DND-41 (cell line): Measurements from ENCODE around the gene SLX1A.

Experiments used
- ATAC-seq: fragments of 200-7000 bp; cut with Tn5 transposase; 3 replicates; pipeline ENCODE4 v1.9.1; 2021; ENCODE audit warnings: low read depth; ENCODE audit not compliant: insufficient read depth
- DNase-seq: peaks from one replicate; pipeline ENCODE4 v3.0.0-alpha.2; 2020
- H2AFZ ChIP-seq: 2 replicates; pipeline ENCODE4 v1.6.0; 2012; ENCODE audit warnings: low read depth, low read length
- H3K27ac ChIP-seq: 2 replicates; pipeline ENCODE4 v1.5.1; 2012; ENCODE audit warnings: low read length, inconsistent platforms
- H3K27me3 ChIP-seq: fragments of 200-600 bp; sonication (generic); 2 replicates; pipeline ENCODE4 v1.6.0; 2012; ENCODE audit warnings: low read length, mild to moderate bottlenecking, inconsistent platforms; ENCODE audit not compliant: insufficient read depth, poor library complexity
- H3K36me3 ChIP-seq: 2 replicates; pipeline ENCODE4 v1.5.1; 2012; ENCODE audit warnings: low read length, inconsistent platforms; ENCODE audit not compliant: insufficient read depth
- H3K4me1 ChIP-seq: 2 replicates; pipeline ENCODE4 v1.5.1; 2012; ENCODE audit warnings: mild to moderate bottlenecking, low read length; ENCODE audit not compliant: insufficient read depth
- H3K4me2 ChIP-seq: 2 replicates; pipeline ENCODE4 v1.6.0; 2012; ENCODE audit warnings: mild to moderate bottlenecking, moderate library complexity, low read length, inconsistent platforms; ENCODE audit not compliant: insufficient read depth
- H3K4me3 ChIP-seq, 2 experiments: fragments of 200-600 bp in 1 of 2; shearing (Covaris generic) in 1 of 2; 2 replicates each; pipeline ENCODE4 v1.5.1; 2012 to 2016; ENCODE audit warnings: inconsistent platforms in 2 of 2, low read length in 2 of 2, mild to moderate bottlenecking in 2 of 2, low read depth in 1 of 2, moderate library complexity in 1 of 2
- H3K79me2 ChIP-seq: 2 replicates; pipeline ENCODE4 v1.6.0; 2012; ENCODE audit warnings: low read length, inconsistent platforms; ENCODE audit not compliant: insufficient read depth
- H3K9ac ChIP-seq: 2 replicates; pipeline ENCODE4 v1.6.0; 2012; ENCODE audit warnings: low read depth, mild to moderate bottlenecking, inconsistent platforms, low read length, moderate library complexity
- H3K9me3 ChIP-seq: 2 replicates; pipeline ENCODE4 v1.5.1; 2012; ENCODE audit warnings: low read length, moderate library complexity, mild to moderate bottlenecking, inconsistent platforms; ENCODE audit not compliant: insufficient read depth, severe bottlenecking
- H4K20me1 ChIP-seq: 2 replicates; pipeline ENCODE4 v1.6.0; 2012; ENCODE audit warnings: low read length; ENCODE audit not compliant: insufficient read depth
- EZH2 ChIP-seq: IDR thresholded peaks from 3 replicates; pipeline ENCODE4 v1.6.1; 2012; ENCODE audit warnings: borderline replicate concordance, low read depth, mild to moderate bottlenecking, moderate library complexity, low read length, inconsistent platforms; ENCODE audit not compliant: severe bottlenecking
- TF ChIP-seq, protein P1 (sequence below): IDR thresholded peaks from 2 replicates; pipeline ENCODE4 v1.5.1; 2012; ENCODE audit warnings: borderline replicate concordance, low read length, moderate library complexity, mild to moderate bottlenecking; ENCODE audit not compliant: poor library complexity, severe bottlenecking; ENCODE audit errors: extremely low read depth

The SLX1A gene

DNA sequence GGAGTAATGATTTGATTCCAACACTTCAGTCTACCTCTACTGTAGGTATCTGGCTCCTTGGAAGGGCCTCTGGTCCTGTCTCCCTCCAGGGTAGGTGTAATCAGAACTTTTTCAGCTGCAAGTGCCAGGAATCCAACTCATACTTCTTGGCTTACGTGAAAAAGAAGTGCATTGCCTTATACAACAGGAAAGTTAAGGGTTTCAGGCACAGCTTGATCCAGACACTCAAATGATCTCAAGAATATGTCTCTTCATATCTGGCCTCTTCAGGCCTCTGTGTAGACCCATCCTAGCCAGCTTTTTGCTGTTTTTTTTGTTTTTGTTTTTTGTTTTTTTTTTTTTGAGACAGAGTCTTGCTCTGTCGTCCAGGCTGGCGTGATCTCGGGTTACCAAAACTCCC, 14.5 kb upstream of the SLX1A start:
- H3K27ac ChIP-seq: no peak overlapping the region
- no peak overlapping the region for H2AFZ ChIP-seq
- peaks cover 2% of the 10 kb centered on the region; the same call in 1 of the 2 replicates for H3K36me3 ChIP-seq
- H3K27me3 ChIP-seq: no peaks in the 10 kb centered on the region
- ATAC-seq (no peak), DNase-seq (no peak)
- H3K79me2 ChIP-seq: peaks cover 8% of the 10 kb centered on the region
- no peak overlapping the region for H3K4me2 ChIP-seq
- no peak overlapping the region for H3K9ac ChIP-seq
- peaks cover 8% of the 10 kb centered on the region for H3K4me1 ChIP-seq
- peaks cover 3% of the 10 kb centered on the region for H4K20me1 ChIP-seq
- H3K9me3 ChIP-seq: no peaks in the 10 kb centered on the region
- TF ChIP-seq, protein P1, sequence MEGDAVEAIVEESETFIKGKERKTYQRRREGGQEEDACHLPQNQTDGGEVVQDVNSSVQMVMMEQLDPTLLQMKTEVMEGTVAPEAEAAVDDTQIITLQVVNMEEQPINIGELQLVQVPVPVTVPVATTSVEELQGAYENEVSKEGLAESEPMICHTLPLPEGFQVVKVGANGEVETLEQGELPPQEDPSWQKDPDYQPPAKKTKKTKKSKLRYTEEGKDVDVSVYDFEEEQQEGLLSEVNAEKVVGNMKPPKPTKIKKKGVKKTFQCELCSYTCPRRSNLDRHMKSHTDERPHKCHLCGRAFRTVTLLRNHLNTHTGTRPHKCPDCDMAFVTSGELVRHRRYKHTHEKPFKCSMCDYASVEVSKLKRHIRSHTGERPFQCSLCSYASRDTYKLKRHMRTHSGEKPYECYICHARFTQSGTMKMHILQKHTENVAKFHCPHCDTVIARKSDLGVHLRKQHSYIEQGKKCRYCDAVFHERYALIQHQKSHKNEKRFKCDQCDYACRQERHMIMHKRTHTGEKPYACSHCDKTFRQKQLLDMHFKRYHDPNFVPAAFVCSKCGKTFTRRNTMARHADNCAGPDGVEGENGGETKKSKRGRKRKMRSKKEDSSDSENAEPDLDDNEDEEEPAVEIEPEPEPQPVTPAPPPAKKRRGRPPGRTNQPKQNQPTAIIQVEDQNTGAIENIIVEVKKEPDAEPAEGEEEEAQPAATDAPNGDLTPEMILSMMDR: no peak
- TF ChIP-seq EZH2: no peak
- H3K4me3 ChIP-seq: no peak overlapping the region

DNA sequence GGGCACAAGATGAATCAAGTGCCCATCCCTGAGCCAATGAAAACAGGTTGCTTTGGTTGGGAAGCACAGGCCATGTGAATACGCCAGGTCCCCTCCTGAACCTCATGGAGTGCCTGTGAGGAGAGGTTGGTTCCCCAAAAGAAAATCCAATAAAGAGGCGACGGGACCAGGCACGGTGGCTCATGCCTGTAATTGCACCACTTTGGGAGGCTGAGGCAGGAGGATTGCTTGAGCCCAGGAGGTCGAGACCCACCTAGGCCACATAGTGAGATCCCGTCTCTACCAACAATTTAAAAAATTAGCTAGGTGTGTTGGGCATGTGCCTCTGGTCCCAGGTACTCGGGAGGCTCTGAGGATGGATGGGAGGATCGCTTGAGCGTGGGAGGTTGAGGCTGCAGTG, 13.7 kb upstream of the SLX1A start:
- Histone ChIP-seq H2AFZ (no peak overlapping the region), H3K4me3 (no peak overlapping the region), H3K27me3 (no peaks in the 10 kb centered on the region), H3K79me2 (peaks cover 15% of the 10 kb centered on the region), H3K36me3 (peaks cover 9% of the 10 kb centered on the region; the same call in 1 of the 2 replicates), H3K9me3 (no peaks in the 10 kb centered on the region), H4K20me1 (peaks cover 7% of the 10 kb centered on the region), H3K27ac (no peak overlapping the region), H3K4me1 (peaks cover 16% of the 10 kb centered on the region), H3K4me2 (no peak overlapping the region), H3K9ac (no peak overlapping the region)
- no peak for ATAC-seq
- TF ChIP-seq, protein P1: no peak
- no peak for TF ChIP-seq EZH2
- no peak for DNase-seq

DNA sequence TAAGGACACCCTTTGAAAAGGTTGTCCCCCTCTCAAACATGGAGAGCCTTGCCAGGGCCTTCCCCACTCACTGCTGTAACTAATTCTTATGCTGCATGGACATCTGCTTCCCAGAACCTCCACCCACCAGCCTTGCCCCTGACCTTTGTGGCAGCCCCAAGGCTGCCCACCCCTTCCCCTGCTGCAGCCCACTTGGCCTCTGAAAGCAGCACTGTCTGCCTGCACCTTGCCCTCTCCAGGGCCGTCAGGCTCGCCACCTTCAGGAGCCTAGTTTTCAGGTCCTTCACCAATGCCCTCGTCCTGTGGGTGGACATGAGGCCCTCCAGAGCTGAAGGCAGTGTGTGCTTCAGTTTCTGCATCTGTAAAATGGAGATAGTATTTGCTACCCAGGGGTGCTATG, 12.9 kb upstream of the SLX1A start:
- Histone ChIP-seq H2AFZ (no peak overlapping the region), H3K79me2 (peaks cover 24% of the 10 kb centered on the region), H4K20me1 (peaks cover 7% of the 10 kb centered on the region), H3K4me3 (no peak overlapping the region), H3K9me3 (no peaks in the 10 kb centered on the region), H3K4me2 (no peak overlapping the region), H3K27me3 (no peaks in the 10 kb centered on the region), H3K36me3 (peaks cover 16% of the 10 kb centered on the region), H3K9ac (no peak overlapping the region), H3K27ac (no peak overlapping the region), H3K4me1 (peaks cover 24% of the 10 kb centered on the region)
- no peak for TF ChIP-seq EZH2
- TF ChIP-seq, protein P1: no peak
- ATAC-seq (no peak), DNase-seq (no peak)
